Middle frontal gyrus (tissue), 1 donor: Measurements from ENCODE around the gene ZP2.

Experiments
- DNase-seq: peaks from one replicate; pipeline ENCODE4 v3.0.0-alpha.2; 2015; ENCODE audit warnings: low spot score; ENCODE audit errors: extremely low spot score

Gene ZP2

GRCh38 chr16:21150375-21151001 is 60.9 kb downstream of the ZP2 start, which contains the start of gene DNAH3:
DNAH3 (minus strand) TSS chr16:21150846; CDS start chr16:21150319, 527 bp downstream.
- no peak for DNase-seq
